DOHH2 (cell line): ENCODE measurements around the gene FNDC11.

Source experiments
- CTCF ChIP-seq: fragments of 200-600 bp; sonication (generic); IDR thresholded peaks from one replicate; pipeline ENCODE4 v1.5.1; 2014; ENCODE audit warnings: antibody characterized with exemption, mild to moderate bottlenecking, low read depth, low read length; ENCODE audit not compliant: poor library complexity, severe bottlenecking
- EZH2phosphoT487 ChIP-seq: fragments of 200-600 bp; sonication (generic); IDR thresholded peaks from 2 replicates; pipeline ENCODE4 v1.6.1; 2017; ENCODE audit warnings: borderline replicate concordance, mild to moderate bottlenecking, antibody characterized with exemption, low read length, moderate library complexity, mixed read lengths

GRCh38 chr20:63592661-63593060 lies 38.7 kb downstream of the FNDC11 start:
- no peak for TF ChIP-seq CTCF
- TF ChIP-seq EZH2phosphoT487: no peak
